MM.1S (cell line): ENCODE measurements around the gene STK10.

Source experiments
- DNase-seq: peaks from one replicate; pipeline ENCODE4 v3.0.0-alpha.2; 2015
- H2AFZ ChIP-seq: fragments of 300-600 bp; sonication (generic); 2 replicates; pipeline ENCODE4 v1.6.0; 2016; ENCODE audit warnings: antibody characterized with exemption, low read length
- H3F3A ChIP-seq: fragments of 300-600 bp; sonication (generic); 2 replicates; pipeline ENCODE4 v1.6.1; 2016; ENCODE audit warnings: mild to moderate bottlenecking, antibody characterized with exemption, low read length, moderate library complexity, mixed read lengths; ENCODE audit not compliant: insufficient read depth
- H3K27ac ChIP-seq: fragments of 300-600 bp; sonication (generic); 2 replicates; pipeline ENCODE4 v1.5.1; 2016; ENCODE audit warnings: mild to moderate bottlenecking, low read length
- H3K27me3 ChIP-seq: fragments of 300-600 bp; sonication (generic); replicated peaks from 2 replicates; pipeline ENCODE4 v1.6.0; 2016; ENCODE audit warnings: low read length; ENCODE audit not compliant: insufficient read depth
- H3K36me3 ChIP-seq: fragments of 300-600 bp; sonication (generic); replicated peaks from 2 replicates; pipeline ENCODE4 v1.6.1; 2016; ENCODE audit warnings: mild to moderate bottlenecking, low read length, mixed read lengths; ENCODE audit not compliant: insufficient read depth
- H3K4me1 ChIP-seq: fragments of 300-600 bp; sonication (generic); 2 replicates; pipeline ENCODE4 v1.6.1; 2016; ENCODE audit warnings: low read length, mixed read lengths
- H3K4me2 ChIP-seq: fragments of 300-600 bp; sonication (generic); 2 replicates; pipeline ENCODE4 v1.6.0; 2016; ENCODE audit warnings: low read depth, low read length
- H3K4me3 ChIP-seq: fragments of 300-600 bp; sonication (generic); 2 replicates; pipeline ENCODE4 v1.5.1; 2016; ENCODE audit warnings: low read length, mixed read lengths
- H3K79me2 ChIP-seq: fragments of 300-600 bp; sonication (generic); 2 replicates; pipeline ENCODE4 v1.6.1; 2016; ENCODE audit warnings: mixed run types, low read length, mixed read lengths
- H3K9ac ChIP-seq: fragments of 300-600 bp; sonication (generic); 2 replicates; pipeline ENCODE4 v1.6.1; 2016; ENCODE audit warnings: low read length, mixed read lengths
- H3K9me2 ChIP-seq: fragments of 300-600 bp; sonication (generic); replicated peaks from 2 replicates; pipeline ENCODE4 v1.6.1; 2016; ENCODE audit warnings: mild to moderate bottlenecking, low read length, mixed read lengths; ENCODE audit not compliant: insufficient read depth
- H3K9me3 ChIP-seq: fragments of 300-600 bp; sonication (generic); replicated peaks from 2 replicates; pipeline ENCODE4 v1.6.1; 2016; ENCODE audit warnings: mild to moderate bottlenecking, low read length, mixed read lengths; ENCODE audit not compliant: insufficient read depth
- H4K20me1 ChIP-seq: fragments of 300-600 bp; sonication (generic); 2 replicates; pipeline ENCODE4 v1.6.1; 2016; ENCODE audit warnings: mild to moderate bottlenecking, low read length, moderate library complexity, mixed read lengths; ENCODE audit not compliant: insufficient read depth
- EZH2 ChIP-seq: fragments of 300-600 bp; sonication (generic); optimal IDR thresholded peaks from 2 replicates; pipeline ENCODE3; 2017; ENCODE audit warnings: low read depth, mild to moderate bottlenecking, antibody characterized with exemption, low read length, mixed read lengths
- EZH2phosphoT487 ChIP-seq: fragments of 300-600 bp; sonication (generic); IDR thresholded peaks from 2 replicates; pipeline ENCODE4 v1.6.1; 2018; ENCODE audit warnings: antibody characterized with exemption, low read length
- TF ChIP-seq, protein P1 (sequence below): fragments of 300-600 bp; sonication (generic); IDR thresholded peaks from 2 replicates; pipeline ENCODE4 v1.5.1; 2016; ENCODE audit warnings: antibody characterized with exemption, low read length, mixed read lengths

Gene STK10

GRCh38 chr5:172086194-172086975, 101.6 kb downstream of the STK10 start:
- Histone ChIP-seq H3K27ac (no peak overlapping the region), H4K20me1 (no peaks in the 10 kb centered on the region), H3K9me3 (no peaks in the 10 kb centered on the region), H3K4me2 (no peak overlapping the region), H3K79me2 (no peaks in the 10 kb centered on the region), H3K4me1 (no peaks in the 10 kb centered on the region), H2AFZ (no peak overlapping the region), H3K9ac (no peak overlapping the region), H3K36me3 (no peaks in the 10 kb centered on the region), H3K4me3 (no peak overlapping the region), H3K9me2 (no peaks in the 10 kb centered on the region), H3F3A (no peaks in the 10 kb centered on the region), H3K27me3 (no peaks in the 10 kb centered on the region)
- no peak for DNase-seq
- TF ChIP-seq, protein P1, sequence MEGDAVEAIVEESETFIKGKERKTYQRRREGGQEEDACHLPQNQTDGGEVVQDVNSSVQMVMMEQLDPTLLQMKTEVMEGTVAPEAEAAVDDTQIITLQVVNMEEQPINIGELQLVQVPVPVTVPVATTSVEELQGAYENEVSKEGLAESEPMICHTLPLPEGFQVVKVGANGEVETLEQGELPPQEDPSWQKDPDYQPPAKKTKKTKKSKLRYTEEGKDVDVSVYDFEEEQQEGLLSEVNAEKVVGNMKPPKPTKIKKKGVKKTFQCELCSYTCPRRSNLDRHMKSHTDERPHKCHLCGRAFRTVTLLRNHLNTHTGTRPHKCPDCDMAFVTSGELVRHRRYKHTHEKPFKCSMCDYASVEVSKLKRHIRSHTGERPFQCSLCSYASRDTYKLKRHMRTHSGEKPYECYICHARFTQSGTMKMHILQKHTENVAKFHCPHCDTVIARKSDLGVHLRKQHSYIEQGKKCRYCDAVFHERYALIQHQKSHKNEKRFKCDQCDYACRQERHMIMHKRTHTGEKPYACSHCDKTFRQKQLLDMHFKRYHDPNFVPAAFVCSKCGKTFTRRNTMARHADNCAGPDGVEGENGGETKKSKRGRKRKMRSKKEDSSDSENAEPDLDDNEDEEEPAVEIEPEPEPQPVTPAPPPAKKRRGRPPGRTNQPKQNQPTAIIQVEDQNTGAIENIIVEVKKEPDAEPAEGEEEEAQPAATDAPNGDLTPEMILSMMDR = no peak
- TF ChIP-seq EZH2phosphoT487 (no peak), EZH2 (no peak)

GRCh38 chr5:172085738-172086137, 102.3 kb downstream of the STK10 start:
- no peaks in the 10 kb centered on the region for H3K27me3 ChIP-seq
- H4K20me1 ChIP-seq = no peaks in the 10 kb centered on the region
- H3K79me2 ChIP-seq = no peaks in the 10 kb centered on the region
- H3K9ac ChIP-seq = no peak overlapping the region
- TF ChIP-seq EZH2phosphoT487 = no peak
- TF ChIP-seq, protein P1 = no peak
- no peak for TF ChIP-seq EZH2
- DNase-seq = no peak
- H3K4me1 ChIP-seq = no peaks in the 10 kb centered on the region
- no peaks in the 10 kb centered on the region for H3F3A ChIP-seq
- no peak overlapping the region for H3K4me2 ChIP-seq
- no peak overlapping the region for H3K27ac ChIP-seq
- no peaks in the 10 kb centered on the region for H3K9me3 ChIP-seq
- no peaks in the 10 kb centered on the region for H3K36me3 ChIP-seq
- H3K4me3 ChIP-seq = no peak overlapping the region
- H3K9me2 ChIP-seq = no peaks in the 10 kb centered on the region
- no peak overlapping the region for H2AFZ ChIP-seq

DNA sequence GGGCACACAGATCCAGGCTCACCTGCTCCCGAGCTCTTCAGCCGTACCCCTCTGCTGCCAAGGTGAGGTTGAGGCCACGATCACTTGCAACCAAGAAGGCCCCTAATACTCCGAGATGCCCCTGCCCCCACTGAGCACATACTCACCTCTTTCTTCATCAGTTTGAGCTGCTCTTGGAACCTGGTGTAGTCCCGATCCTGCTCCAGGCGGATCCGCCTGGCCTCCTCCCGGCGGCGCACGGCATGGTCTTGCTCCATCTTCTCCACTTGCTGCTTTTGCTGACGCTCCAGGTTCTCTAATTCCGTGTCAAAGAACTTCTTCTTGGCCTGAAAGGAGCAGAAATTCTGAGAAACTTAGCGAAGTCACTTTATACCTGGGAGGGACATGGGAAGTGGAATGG, 105.8 kb downstream of the STK10 start:
- H3K4me1 ChIP-seq = no peaks in the 10 kb centered on the region

More for the DNA sequence above, 105.8 kb downstream of the STK10 start:
- no peak overlapping the region for H3K9ac ChIP-seq
- no peaks in the 10 kb centered on the region for H3K9me2 ChIP-seq
- no peak overlapping the region for H3K4me3 ChIP-seq
- DNase-seq = no peak
- H3K9me3 ChIP-seq = no peaks in the 10 kb centered on the region
- H3K79me2 ChIP-seq = no peaks in the 10 kb centered on the region
- H2AFZ ChIP-seq = no peak overlapping the region
- H4K20me1 ChIP-seq = no peaks in the 10 kb centered on the region
- H3F3A ChIP-seq = no peaks in the 10 kb centered on the region
- no peaks in the 10 kb centered on the region for H3K36me3 ChIP-seq
- no peaks in the 10 kb centered on the region for H3K27me3 ChIP-seq
- H3K27ac ChIP-seq = no peak overlapping the region
- H3K4me2 ChIP-seq = no peak overlapping the region
- TF ChIP-seq EZH2phosphoT487 (no peak), EZH2 (no peak)
- TF ChIP-seq, protein P1 = no peak
